Stimulated activated CD8-positive, alpha-beta memory T cell treated with anti-CD3 and anti-CD28 coated beads, Interleukin-12 subunit alpha, Interleukin-12 subunit beta, amount 100 ng/mL, for 1 hour (primary cell): ENCODE measurements around the gene FOLR2.

Experiments
- DNase-seq: peaks from one replicate; pipeline ENCODE4 v3.0.0-alpha.2; 2020; ENCODE audit warnings: low read depth

FOLR2 gene

DNA sequence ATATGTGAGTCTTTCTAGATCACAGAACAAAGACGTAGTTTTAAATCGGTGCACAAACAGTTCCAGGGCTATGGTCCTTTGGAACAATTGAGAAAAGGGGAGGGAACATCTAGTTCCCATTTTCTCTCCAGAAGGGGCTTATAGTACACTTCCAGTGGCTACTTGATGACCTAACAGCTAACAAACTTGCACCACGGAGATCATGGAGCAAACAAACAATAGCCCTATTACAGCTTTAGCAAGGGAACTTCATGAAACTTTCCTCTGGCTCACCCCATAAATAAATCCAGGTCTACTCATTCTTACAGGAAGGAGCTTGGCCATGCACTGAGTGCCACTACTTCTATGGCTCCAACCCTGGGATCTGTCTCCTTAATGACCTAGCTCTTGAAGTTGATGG, 8.3 kb upstream of the FOLR2 start:
- DNase-seq, result no peak

DNA sequence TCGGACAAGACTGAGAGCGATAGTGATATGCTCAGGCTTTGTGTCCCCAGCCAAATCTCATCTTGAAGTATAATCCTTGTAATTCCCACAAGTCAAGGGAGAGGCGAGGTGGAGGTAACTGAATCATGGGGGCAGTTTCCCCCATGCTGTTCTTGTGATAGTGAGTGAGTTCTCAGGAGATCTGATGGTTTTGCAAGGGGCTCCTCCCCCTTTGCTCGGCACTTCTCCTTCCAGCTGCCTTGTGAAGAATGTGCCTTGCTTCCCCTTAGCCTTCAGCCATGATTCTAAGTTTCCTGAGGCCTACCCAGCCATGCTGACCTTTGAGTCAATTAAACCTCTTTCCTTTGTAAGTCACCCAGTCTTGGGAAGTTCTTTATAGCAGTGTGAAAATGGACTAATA, 7.5 kb upstream of the FOLR2 start:
- DNase-seq, result no peak

GRCh38 chr11:72217841-72218240, 1.2 kb downstream of the FOLR2 start:
- DNase-seq, result no peak

DNA sequence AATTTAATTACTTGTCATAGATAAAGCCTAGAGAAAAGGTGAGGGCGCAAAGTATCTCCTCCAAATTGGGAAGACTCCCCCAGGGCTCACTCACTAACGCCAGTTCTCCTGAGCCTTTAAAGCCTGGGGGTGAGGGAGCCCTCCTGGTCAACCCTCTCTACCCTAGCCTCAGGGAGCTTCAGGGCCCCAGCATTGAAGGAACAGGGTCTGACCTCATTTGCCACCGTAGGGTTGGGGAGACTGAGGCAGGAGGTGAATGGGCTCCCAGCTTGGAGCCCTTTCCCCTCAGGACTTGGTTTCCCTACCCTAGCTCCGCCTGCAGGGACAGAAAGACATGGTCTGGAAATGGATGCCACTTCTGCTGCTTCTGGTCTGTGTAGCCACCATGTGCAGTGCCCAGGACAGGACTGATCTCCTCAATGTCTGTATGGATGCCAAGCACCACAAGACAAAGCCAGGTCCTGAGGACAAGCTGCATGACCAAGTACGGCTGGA, 1.7 kb downstream of the FOLR2 start:
- no peak for DNase-seq

GRCh38 chr11:72220696-72221363, 4.2 kb downstream of the FOLR2 start:
- DNase-seq, result no peak

DNA sequence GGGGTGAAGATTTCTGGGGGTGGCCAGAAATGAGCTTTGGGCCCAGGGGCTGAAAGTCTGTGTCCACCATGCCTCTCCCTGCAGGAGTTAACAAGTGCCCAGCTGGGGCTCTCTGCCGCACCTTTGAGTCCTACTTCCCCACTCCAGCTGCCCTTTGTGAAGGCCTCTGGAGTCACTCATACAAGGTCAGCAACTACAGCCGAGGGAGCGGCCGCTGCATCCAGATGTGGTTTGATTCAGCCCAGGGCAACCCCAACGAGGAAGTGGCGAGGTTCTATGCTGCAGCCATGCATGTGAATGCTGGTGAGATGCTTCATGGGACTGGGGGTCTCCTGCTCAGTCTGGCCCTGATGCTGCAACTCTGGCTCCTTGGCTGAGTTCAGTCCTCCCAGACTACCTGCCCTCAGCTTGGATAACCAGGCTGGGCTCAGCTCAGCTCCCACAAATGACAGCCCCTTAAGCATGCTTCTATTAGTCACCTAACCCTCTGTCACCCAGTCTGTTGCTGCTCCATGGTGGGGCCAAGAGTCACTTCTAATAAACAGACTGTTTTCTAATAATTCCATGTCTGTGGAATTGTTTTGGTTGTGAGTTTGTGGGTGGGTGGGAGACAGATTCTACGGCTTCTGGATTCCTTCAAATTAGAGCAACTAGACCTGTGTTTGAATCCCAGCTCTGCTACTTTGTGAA, 4.9 kb downstream of the FOLR2 start:
- no peak for DNase-seq

DNA sequence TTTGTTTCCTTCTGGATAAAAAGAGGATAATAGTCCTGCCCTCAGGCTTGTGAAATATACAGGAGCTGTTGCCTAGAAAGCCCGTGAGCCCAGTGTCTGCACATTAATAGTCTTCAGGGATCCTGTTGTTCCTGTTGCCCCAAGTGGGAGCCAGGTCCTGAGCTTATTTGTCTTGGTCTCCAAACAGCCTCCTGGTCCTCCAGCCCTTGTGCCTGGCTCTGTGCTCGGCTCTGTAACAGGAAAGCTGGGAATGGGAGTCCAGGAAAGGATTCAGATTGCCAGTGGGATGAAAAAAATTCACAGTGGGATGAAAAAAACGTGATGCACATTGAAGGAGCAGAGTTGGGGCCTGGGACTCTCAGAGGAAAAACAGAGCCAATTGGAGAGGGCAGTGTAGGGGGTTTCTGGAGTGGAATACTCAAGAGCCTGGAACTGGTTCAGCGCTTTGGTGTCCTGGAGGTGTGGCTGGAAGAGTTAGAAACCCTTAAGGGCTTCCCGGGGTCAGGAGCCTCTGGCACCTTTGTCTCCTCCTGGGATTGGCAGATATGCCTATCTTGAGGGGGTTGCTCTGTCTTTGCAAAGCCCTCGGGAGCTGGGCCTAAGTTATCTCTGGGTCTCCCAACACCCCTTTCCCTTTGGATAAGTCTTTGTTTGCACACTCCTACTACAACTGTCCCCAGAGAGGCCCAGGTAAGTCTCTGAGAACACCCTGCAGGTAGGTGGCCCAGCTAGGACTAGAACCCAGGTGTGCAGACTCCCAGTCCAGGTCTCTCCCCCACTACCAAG, 5.7 kb downstream of the FOLR2 start:
- DNase-seq, result no peak

DNA sequence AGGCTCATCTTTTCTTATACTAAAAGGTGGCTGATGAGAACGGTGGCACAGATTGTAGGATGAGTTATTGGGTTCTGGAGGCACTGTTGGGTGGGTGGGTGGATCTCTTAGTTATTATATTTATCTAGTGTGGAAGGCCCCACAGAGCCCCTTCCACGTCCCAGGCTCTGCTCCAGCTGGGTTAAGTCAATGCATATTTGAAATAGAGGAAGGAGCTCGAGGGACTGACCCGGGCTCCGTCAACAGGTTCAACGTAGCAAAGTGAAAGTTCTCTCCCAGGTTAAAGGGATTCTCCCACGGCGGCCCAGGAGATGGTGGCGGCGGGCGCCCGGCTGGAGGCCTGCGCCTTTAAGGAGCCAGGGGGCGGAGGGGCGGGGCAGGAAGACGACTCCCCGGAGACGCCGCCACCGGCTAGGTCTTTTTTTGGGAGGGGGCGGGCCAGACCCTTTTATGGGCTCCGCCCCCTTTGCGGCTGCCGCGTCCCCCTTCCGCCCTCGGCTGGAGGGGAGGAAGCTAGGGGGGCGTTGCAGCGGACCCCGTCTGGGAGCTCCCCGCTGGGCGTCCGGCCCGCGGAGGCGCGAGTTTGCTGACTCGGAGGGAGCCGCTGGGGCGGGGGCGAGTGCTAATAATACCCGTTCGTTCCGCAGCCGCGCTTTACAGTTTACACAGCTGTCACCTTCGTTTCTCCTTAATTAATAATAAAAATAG, 6.5 kb downstream of the FOLR2 start:
- peak; percentile 88 for DNase-seq

DNA sequence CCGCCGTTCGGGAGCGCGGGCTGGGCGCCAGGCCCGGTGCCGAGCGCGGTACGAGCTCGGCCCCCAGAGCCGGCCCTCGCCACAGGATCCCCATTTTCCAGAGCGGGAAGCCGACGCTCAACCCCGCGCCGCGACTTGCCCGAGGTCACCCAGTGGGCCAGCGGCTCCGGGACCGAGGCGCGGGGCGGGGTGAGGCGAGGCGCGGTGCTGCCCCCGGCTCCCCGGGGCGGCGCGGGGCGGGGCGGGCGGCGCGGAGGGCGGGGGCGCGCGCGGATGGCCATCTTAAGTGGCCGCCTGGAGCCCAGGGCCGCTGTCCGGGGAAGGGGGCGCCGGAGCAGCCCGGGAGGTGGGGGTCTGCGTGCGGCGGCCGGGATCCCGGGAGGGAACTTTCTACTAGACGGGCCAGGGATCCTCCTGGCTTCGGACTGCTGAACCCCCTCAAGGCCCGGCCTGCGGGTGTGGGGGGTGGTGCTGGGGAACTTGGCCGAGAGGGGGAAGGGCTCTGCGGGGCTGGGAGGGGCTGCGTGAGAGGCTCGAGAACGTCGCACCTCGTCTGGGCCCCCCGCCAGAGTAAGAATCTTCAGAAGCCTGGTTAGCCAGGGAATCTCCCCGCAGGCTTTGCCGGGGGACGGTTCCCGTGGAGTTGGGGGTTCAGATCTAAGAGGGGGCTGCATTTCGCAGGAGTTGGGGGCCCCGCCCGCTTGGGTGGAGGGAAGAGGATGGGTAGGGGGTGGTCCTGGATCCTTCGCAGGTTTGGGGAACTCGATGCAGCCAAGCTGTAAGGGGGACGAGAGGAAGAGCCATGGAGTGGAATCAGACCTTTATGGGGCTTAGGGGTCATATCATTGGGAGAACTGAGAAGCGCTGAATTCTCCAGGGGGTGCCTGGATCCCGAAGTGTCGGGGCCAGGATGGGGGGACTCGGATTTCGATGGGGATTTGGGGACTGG, 7.3 kb downstream of the FOLR2 start:
- peak; percentile 22 for DNase-seq

- no peak for DNase-seq
Measured at GRCh38 chr11:72224564-72225410, 8.2 kb downstream of the FOLR2 start, which contains the start of gene INPPL1. Gene INPPL1, plus strand, starts transcription at chr11:72224767. Its CDS starts 218 bp downstream, at chr11:72224985.

- no peak for DNase-seq
Measured at GRCh38 chr11:72225411-72225951, 8.9 kb downstream of the FOLR2 start.

DNA sequence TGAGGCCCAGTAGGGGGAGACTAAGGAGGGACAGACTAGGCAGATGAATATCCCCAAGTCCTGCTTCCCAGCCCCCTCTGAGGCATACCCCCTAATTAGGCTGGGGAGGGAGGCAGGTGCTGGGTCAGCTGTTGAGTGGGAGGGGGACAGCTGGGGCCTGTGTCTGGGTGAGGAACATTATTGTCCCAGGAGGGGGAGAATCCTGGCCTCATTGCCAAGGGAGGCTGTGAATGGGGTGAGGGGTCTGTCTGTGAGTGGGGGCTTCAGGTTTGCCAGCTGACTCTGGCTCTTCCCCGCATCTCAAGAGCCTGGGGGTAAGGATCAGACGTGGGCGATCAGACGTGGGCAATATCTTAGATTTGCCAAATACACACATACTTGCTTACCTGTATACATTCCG, 10.1 kb downstream of the FOLR2 start:
- no peak for DNase-seq

DNA sequence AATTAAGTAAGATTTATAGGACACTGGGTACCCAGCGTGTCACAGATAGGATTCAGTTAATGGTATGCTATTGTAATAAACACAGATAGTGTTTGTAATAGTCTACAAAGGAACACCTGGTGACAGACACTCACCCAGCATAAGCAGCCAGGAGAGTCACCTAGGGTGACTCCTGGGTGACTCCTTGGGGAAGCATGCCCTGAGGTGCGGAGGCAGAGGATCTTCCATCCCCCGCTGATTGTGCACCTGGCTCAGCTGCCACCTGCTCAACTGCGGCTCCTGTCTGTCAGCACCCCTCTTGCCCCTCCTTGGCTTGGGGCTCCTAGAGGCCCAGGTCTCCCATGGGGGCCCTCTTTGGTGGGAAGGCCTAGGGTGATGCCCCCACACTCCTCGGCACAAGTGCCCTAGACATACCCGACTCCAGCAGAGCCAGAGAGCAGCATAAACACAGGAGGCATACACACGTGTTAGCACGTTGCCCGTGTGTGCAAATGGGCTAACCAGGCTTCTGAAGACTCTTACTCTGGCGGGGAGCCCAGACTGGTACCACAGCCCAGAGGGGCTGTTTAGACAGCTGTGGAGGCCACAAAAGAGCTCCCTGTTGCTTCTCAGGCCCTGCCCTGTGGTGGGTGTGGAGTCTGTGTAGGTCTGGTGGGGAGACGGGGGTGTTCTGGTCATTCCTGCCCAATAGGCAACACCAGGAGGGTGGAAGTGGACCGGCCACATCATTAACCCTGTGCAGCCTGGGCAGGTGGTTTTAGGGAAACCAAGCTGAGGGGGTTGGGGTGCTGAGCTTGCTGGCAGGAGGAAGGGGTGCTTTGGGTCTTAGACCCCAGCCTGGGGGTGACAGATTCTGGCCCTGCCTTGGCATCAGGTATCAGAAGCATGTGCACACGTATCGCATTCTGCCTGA, 11.0 kb downstream of the FOLR2 start:
- no peak for DNase-seq

- no peak for DNase-seq
Measured at GRCh38 chr11:72228229-72228843, 11.7 kb downstream of the FOLR2 start.

DNA sequence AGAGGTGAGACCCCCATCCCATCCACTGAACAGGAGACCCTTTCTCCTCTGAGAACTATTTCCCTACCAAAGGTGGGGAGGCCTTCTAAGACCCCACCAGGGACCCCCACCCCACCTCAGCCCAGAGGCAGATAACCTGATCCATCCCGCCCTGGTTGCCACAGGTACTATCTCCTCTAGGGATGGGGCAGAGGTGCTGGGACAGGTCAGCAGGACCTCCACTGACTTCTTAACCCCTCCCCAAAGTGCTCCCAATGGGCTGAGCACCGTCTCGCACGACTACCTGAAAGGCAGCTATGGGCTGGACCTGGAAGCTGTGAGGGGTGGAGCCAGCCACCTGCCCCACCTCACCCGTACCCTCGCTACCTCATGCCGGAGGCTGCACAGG, 12.2 kb downstream of the FOLR2 start:
- DNase-seq, result no peak

DNA sequence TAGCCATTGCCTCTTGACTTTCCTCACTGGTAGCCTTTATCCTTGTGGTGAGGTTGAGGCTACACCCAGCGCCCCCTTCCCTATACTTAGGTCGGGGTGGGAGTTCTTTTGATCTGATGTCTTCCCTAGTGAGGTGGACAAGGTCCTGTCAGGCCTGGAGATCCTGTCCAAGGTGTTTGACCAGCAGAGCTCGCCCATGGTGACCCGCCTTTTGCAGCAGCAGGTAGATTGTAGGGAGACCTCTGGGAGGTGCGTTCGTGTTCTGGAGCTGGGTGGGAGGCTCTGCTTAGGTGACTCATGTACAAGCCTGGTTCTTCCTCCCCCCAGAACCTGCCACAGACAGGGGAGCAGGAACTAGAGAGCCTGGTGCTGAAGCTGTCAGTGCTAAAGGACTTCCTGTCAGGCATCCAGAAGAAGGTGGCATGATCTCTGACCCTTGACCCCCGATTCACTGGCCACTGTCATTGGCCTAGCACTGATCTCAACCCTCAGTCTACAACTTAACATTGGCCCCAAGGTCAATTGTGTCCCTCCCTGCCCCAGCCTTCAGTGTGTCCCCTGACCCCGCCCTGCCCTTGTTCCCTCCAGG, 12.8 kb downstream of the FOLR2 start:
- DNase-seq, result no peak

DNA sequence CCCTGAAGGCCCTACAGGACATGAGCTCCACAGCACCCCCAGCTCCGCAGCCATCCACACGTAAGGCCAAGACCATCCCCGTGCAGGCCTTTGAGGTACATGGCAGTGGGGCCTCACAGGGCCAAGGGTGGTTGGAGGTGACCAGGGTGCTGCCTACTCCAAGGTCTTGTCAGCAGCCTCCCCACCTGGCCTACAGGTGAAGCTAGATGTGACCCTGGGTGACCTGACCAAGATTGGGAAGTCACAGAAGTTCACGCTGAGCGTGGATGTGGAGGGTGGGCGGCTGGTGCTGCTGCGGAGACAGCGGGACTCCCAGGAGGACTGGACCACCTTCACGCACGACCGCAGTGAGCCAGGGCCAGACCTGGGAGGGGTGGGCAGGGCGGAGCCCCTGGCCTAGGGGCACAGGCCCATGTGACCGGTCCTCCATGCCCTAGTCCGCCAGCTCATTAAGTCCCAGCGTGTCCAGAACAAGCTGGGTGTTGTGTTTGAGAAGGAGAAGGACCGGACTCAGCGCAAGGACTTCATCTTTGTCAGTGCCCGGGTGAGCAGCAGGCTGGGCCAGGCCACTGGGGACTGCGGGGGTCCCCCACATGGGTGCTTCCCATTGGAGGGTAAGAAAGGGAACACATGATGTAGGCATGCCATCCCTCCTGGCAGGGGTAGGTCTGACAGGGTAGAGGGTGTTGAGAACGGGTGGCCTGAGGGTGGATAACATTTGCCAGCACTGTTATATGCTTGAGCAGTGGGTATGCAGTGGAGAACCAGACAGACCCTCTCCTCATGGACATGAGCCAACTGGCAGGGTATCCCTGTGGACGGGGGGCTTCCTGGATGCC, 13.6 kb downstream of the FOLR2 start:
- DNase-seq, result no peak
